Measurements from ENCODE around the gene ZBTB45.

Gene ZBTB45

GRCh38 chr19:58538257-58539168, 18.9 kb upstream of the ZBTB45 start:
- DNase-seq = peak in 1 of 4 experiments; percentile 27

- no peak for DNase-seq
Observed at GRCh38 chr19:58536852-58537798, 17.5 kb upstream of the ZBTB45 start.

GRCh38 chr19:58535857-58536256, 16.2 kb upstream of the ZBTB45 start:
- no peak for DNase-seq

- no peak for DNase-seq
Observed at GRCh38 chr19:58531034-58531840, 11.6 kb upstream of the ZBTB45 start.

- no peak for DNase-seq
Observed at GRCh38 chr19:58529405-58529804, 9.8 kb upstream of the ZBTB45 start.

- no peak for DNase-seq
Observed at GRCh38 chr19:58522709-58523108, 3.1 kb upstream of the ZBTB45 start.

GRCh38 chr19:58521651-58522050, 2.0 kb upstream of the ZBTB45 start:
- DNase-seq = peak; percentile 37 to 64 (median 58)

- DNase-seq = no peak
Observed at GRCh38 chr19:58520257-58520599, 618 bp upstream of the ZBTB45 start.

- DNase-seq = peak; percentile 62 to 83 (median 75)
Observed at GRCh38 chr19:58519087-58519354, 589 bp downstream of the ZBTB45 start.

- DNase-seq = peak; percentile 35 to 72 (median 66)
Observed at GRCh38 chr19:58518256-58519086, 1.1 kb downstream of the ZBTB45 start.

- DNase-seq = no peak
Observed at GRCh38 chr19:58516964-58517833, 2.4 kb downstream of the ZBTB45 start.

GRCh38 chr19:58516246-58516836, 3.3 kb downstream of the ZBTB45 start:
- no peak for DNase-seq

GRCh38 chr19:58515259-58515658, 4.4 kb downstream of the ZBTB45 start:
- DNase-seq = no peak

GRCh38 chr19:58514564-58515022, 5.0 kb downstream of the ZBTB45 start:
- no peak for DNase-seq

- DNase-seq = peak; percentile 96 to 99 (median 98)
Observed at GRCh38 chr19:58513694-58514563, 5.7 kb downstream of the ZBTB45 start.

GRCh38 chr19:58513213-58513693, 6.4 kb downstream of the ZBTB45 start:
- no peak for DNase-seq

GRCh38 chr19:58511353-58512208, 8.0 kb downstream of the ZBTB45 start, which contains the start of gene SLC27A5:
Gene SLC27A5, minus strand, starts transcription at chr19:58511992. Its CDS starts 37 bp downstream, at chr19:58511955.
- DNase-seq = no peak
